ENCODE measurements around the gene XAGE2. TPM values are rescaled to one million over a fixed set of nuclear protein-coding genes. Genes with fewer than 3 reads are reported as not detected.

The XAGE2 gene
- total RNA-seq, 4 donors from 2014 or later: not detected

- Histone ChIP-seq H3K27me3 (no peaks in the 10 kb centered on the region), H3K4me3 (no peak overlapping the region), H3K4me1 (no peaks in the 10 kb centered on the region), H3K9me3 (no peaks in the 10 kb centered on the region), H3K27ac (no peak overlapping the region), H3K36me3 (no peaks in the 10 kb centered on the region)
- TF ChIP-seq POLR2A (IDR thresholded peaks at IDR 0.05): no peak
- TF ChIP-seq POLR2AphosphoS5 (IDR thresholded peaks at IDR 0.05): no peak
- TF ChIP-seq CTCF (IDR thresholded peaks at IDR 0.05): no peak
- no peak for TF ChIP-seq EP300 (IDR thresholded peaks at IDR 0.05)
- 72 to 80% methylated on average over 3 to 7 of the region's 8 CpGs for WGBS, 2 donors (ENCODE audit: low coverage in 1 of 2)
- ATAC-seq: no peak
These were observed 41.9 kb downstream of the XAGE2 start for GRCh38 chrX:52410439-52411394.

GRCh38 chrX:52415304-52415703 is 46.5 kb downstream of the XAGE2 start:
- Histone ChIP-seq H3K4me1 (no peaks in the 10 kb centered on the region), H3K4me3 (no peak overlapping the region), H3K27me3 (no peaks in the 10 kb centered on the region)

GRCh38 chrX:52416816-52417215 is 48.0 kb downstream of the XAGE2 start:
- Histone ChIP-seq H3K27ac (no peak overlapping the region), H3K9me3 (no peaks in the 10 kb centered on the region), H3K4me3 (no peak overlapping the region), H3K36me3 (no peaks in the 10 kb centered on the region), H3K4me1 (no peaks in the 10 kb centered on the region), H3K27me3 (no peaks in the 10 kb centered on the region)
- 50 to 51% methylated on average over 1 to 2 of the region's 3 CpGs for WGBS, 2 donors (ENCODE audit: low coverage in 1 of 2)
- no peak for ATAC-seq
- no peak for TF ChIP-seq POLR2A (IDR thresholded peaks at IDR 0.05)

More at GRCh38 chrX:52415304-52415703, 46.5 kb downstream of the XAGE2 start:
- ATAC-seq: no peak
- Histone ChIP-seq H3K27ac (no peak overlapping the region), H3K9me3 (no peaks in the 10 kb centered on the region), H3K36me3 (no peaks in the 10 kb centered on the region)
- no peak for TF ChIP-seq EP300 (IDR thresholded peaks at IDR 0.05)

GRCh38 chrX:52420824-52421443 is 52.1 kb downstream of the XAGE2 start:
- Histone ChIP-seq H3K27me3 (no peaks in the 10 kb centered on the region), H3K4me3 (no peak overlapping the region), H3K36me3 (no peaks in the 10 kb centered on the region), H3K9me3 (no peaks in the 10 kb centered on the region), H3K4me1 (no peaks in the 10 kb centered on the region), H3K27ac (no peak overlapping the region)
- ATAC-seq: no peak
- WGBS, 2 donors (ENCODE audit: low coverage in 1 of 2): 76 to 89% methylated on average over 1 to 4 of the region's 8 CpGs
- TF ChIP-seq POLR2A (IDR thresholded peaks at IDR 0.05): no peak
- no peak for TF ChIP-seq POLR2AphosphoS5 (IDR thresholded peaks at IDR 0.05)
- TF ChIP-seq EP300 (IDR thresholded peaks at IDR 0.05): no peak
- TF ChIP-seq CTCF (IDR thresholded peaks at IDR 0.05): no peak

GRCh38 chrX:52422884-52423283 is 54.1 kb downstream of the XAGE2 start:
- no peak overlapping the region for H3K27ac ChIP-seq
- WGBS, 2 donors (ENCODE audit: low coverage in 1 of 2): 25% methylated on average over 1 of the region's 1 CpG; no CpG with 5 or more reads in 1 of the 2 donors
- TF ChIP-seq POLR2AphosphoS5 (IDR thresholded peaks at IDR 0.05) (no peak), POLR2A (IDR thresholded peaks at IDR 0.05) (no peak), CTCF (IDR thresholded peaks at IDR 0.05) (no peak), EP300 (IDR thresholded peaks at IDR 0.05) (no peak)
- no peak for ATAC-seq
- no peaks in the 10 kb centered on the region for H3K9me3 ChIP-seq
- no peak overlapping the region for H3K4me3 ChIP-seq
- no peaks in the 10 kb centered on the region for H3K27me3 ChIP-seq
- H3K36me3 ChIP-seq: no peaks in the 10 kb centered on the region
- no peaks in the 10 kb centered on the region for H3K4me1 ChIP-seq

All from gastroesophageal sphincter (tissue), 4 donors.